DMS79 treated with DMSO at 0.1 percent for 48 hours (cell line): ENCODE data around the gene KPNA4.
"Not testable (repeated sequence)": the region's sequence is repeated elsewhere in the genome, so short reads cannot be mapped to it uniquely, and the experiment has no call there.

ENCODE experiments used
- DNase-seq: peaks from one replicate; lab custom pipeline; 2025; lab: John Stamatoyannopoulos, UW

KPNA4 gene

GRCh38 chr3:160565442-160566403, at the start of gene KPNA4:
TSS of gene KPNA4 (minus strand) at chr3:160565571. CDS start at chr3:160565282, 289 bp downstream.
- DNase-seq, result peak; percentile 97

GRCh38 chr3:160613661-160614060, 48.3 kb upstream of the KPNA4 start:
- DNase-seq, result no peak

- no peak for DNase-seq
These were observed 47.2 kb upstream of the KPNA4 start for GRCh38 chr3:160612386-160613075.

GRCh38 chr3:160611141-160611540, 45.8 kb upstream of the KPNA4 start:
- DNase-seq, result no peak

GRCh38 chr3:160608870-160609269, 43.5 kb upstream of the KPNA4 start:
- DNase-seq, result no peak

GRCh38 chr3:160607826-160608225, 42.5 kb upstream of the KPNA4 start:
- no peak for DNase-seq

- no peak for DNase-seq
These were observed 39.9 kb upstream of the KPNA4 start for GRCh38 chr3:160605315-160605714.

GRCh38 chr3:160603845-160604244, 38.5 kb upstream of the KPNA4 start:
- DNase-seq, result not testable (repeated sequence)

- no peak for DNase-seq
These were observed 36.9 kb upstream of the KPNA4 start for GRCh38 chr3:160602259-160602658.

- DNase-seq, result no peak
These were observed 35.9 kb upstream of the KPNA4 start for GRCh38 chr3:160601288-160601687.

GRCh38 chr3:160598865-160599264, 33.5 kb upstream of the KPNA4 start:
- DNase-seq, result no peak

- DNase-seq, result no peak
These were observed 22.7 kb upstream of the KPNA4 start for GRCh38 chr3:160588023-160588422.

- DNase-seq, result no peak
These were observed 21.7 kb upstream of the KPNA4 start for GRCh38 chr3:160587105-160587504.

GRCh38 chr3:160586679-160587078, 21.3 kb upstream of the KPNA4 start:
- no peak for DNase-seq

GRCh38 chr3:160583451-160583850, 18.1 kb upstream of the KPNA4 start:
- no peak for DNase-seq

GRCh38 chr3:160580938-160581337, 15.6 kb upstream of the KPNA4 start:
- DNase-seq, result no peak

- no peak for DNase-seq
These were observed 12.3 kb upstream of the KPNA4 start for GRCh38 chr3:160577556-160578195.

- DNase-seq, result no peak
These were observed 11.7 kb upstream of the KPNA4 start for GRCh38 chr3:160577093-160577492.

GRCh38 chr3:160576621-160577020, 11.2 kb upstream of the KPNA4 start:
- DNase-seq, result no peak

GRCh38 chr3:160575589-160575988, 10.2 kb upstream of the KPNA4 start:
- DNase-seq, result no peak

GRCh38 chr3:160574636-160575035, 9.3 kb upstream of the KPNA4 start:
- no peak for DNase-seq

- DNase-seq, result not testable (repeated sequence)
These were observed 8.7 kb upstream of the KPNA4 start for GRCh38 chr3:160573955-160574525.
